MM.1S (cell line): ENCODE results near the gene LANCL2.

ENCODE experiments used
- DNase-seq: peaks from one replicate; pipeline ENCODE4 v3.0.0-alpha.2; 2015
- H2AFZ ChIP-seq: fragments of 300-600 bp; sonication (generic); 2 replicates; pipeline ENCODE4 v1.6.0; 2016; ENCODE audit warnings: antibody characterized with exemption, low read length
- H3F3A ChIP-seq: fragments of 300-600 bp; sonication (generic); 2 replicates; pipeline ENCODE4 v1.6.1; 2016; ENCODE audit warnings: mild to moderate bottlenecking, antibody characterized with exemption, low read length, moderate library complexity, mixed read lengths; ENCODE audit not compliant: insufficient read depth
- H3K27ac ChIP-seq: fragments of 300-600 bp; sonication (generic); 2 replicates; pipeline ENCODE4 v1.5.1; 2016; ENCODE audit warnings: mild to moderate bottlenecking, low read length
- H3K27me3 ChIP-seq: fragments of 300-600 bp; sonication (generic); replicated peaks from 2 replicates; pipeline ENCODE4 v1.6.0; 2016; ENCODE audit warnings: low read length; ENCODE audit not compliant: insufficient read depth
- H3K36me3 ChIP-seq: fragments of 300-600 bp; sonication (generic); replicated peaks from 2 replicates; pipeline ENCODE4 v1.6.1; 2016; ENCODE audit warnings: mild to moderate bottlenecking, low read length, mixed read lengths; ENCODE audit not compliant: insufficient read depth
- H3K4me1 ChIP-seq: fragments of 300-600 bp; sonication (generic); 2 replicates; pipeline ENCODE4 v1.6.1; 2016; ENCODE audit warnings: low read length, mixed read lengths
- H3K4me2 ChIP-seq: fragments of 300-600 bp; sonication (generic); 2 replicates; pipeline ENCODE4 v1.6.0; 2016; ENCODE audit warnings: low read depth, low read length
- H3K4me3 ChIP-seq: fragments of 300-600 bp; sonication (generic); 2 replicates; pipeline ENCODE4 v1.5.1; 2016; ENCODE audit warnings: low read length, mixed read lengths
- H3K79me2 ChIP-seq: fragments of 300-600 bp; sonication (generic); 2 replicates; pipeline ENCODE4 v1.6.1; 2016; ENCODE audit warnings: mixed run types, low read length, mixed read lengths
- H3K9ac ChIP-seq: fragments of 300-600 bp; sonication (generic); 2 replicates; pipeline ENCODE4 v1.6.1; 2016; ENCODE audit warnings: low read length, mixed read lengths
- H3K9me2 ChIP-seq: fragments of 300-600 bp; sonication (generic); replicated peaks from 2 replicates; pipeline ENCODE4 v1.6.1; 2016; ENCODE audit warnings: mild to moderate bottlenecking, low read length, mixed read lengths; ENCODE audit not compliant: insufficient read depth
- H3K9me3 ChIP-seq: fragments of 300-600 bp; sonication (generic); replicated peaks from 2 replicates; pipeline ENCODE4 v1.6.1; 2016; ENCODE audit warnings: mild to moderate bottlenecking, low read length, mixed read lengths; ENCODE audit not compliant: insufficient read depth
- H4K20me1 ChIP-seq: fragments of 300-600 bp; sonication (generic); 2 replicates; pipeline ENCODE4 v1.6.1; 2016; ENCODE audit warnings: mild to moderate bottlenecking, low read length, moderate library complexity, mixed read lengths; ENCODE audit not compliant: insufficient read depth
- CTCF ChIP-seq: fragments of 300-600 bp; sonication (generic); IDR thresholded peaks from 2 replicates; pipeline ENCODE4 v1.5.1; 2016; ENCODE audit warnings: antibody characterized with exemption, low read length, mixed read lengths
- EZH2 ChIP-seq: fragments of 300-600 bp; sonication (generic); optimal IDR thresholded peaks from 2 replicates; pipeline ENCODE3; 2017; ENCODE audit warnings: low read depth, mild to moderate bottlenecking, antibody characterized with exemption, low read length, mixed read lengths
- EZH2phosphoT487 ChIP-seq: fragments of 300-600 bp; sonication (generic); IDR thresholded peaks from 2 replicates; pipeline ENCODE4 v1.6.1; 2018; ENCODE audit warnings: antibody characterized with exemption, low read length

LANCL2 gene

GRCh38 chr7:55365675-55366460, 731 bp downstream of the LANCL2 start:
- DNase-seq = peak; percentile 96
- Histone ChIP-seq H3K36me3 (no peaks in the 10 kb centered on the region), H3K4me2 (peak overlapping the region; percentile 95), H3K9ac (peak overlapping the region; percentile 98), H3K4me3 (peak overlapping the region; percentile 85), H2AFZ (peak overlapping the region; percentile 92), H3K4me1 (peaks cover 15% of the 10 kb centered on the region), H3K79me2 (peaks cover 16% of the 10 kb centered on the region), H3K9me3 (no peaks in the 10 kb centered on the region), H3K9me2 (no peaks in the 10 kb centered on the region), H3K27ac (peak overlapping the region; percentile 89), H3K27me3 (no peaks in the 10 kb centered on the region), H4K20me1 (no peaks in the 10 kb centered on the region), H3F3A (peaks cover 6% of the 10 kb centered on the region; the same call in 1 of the 2 replicates)
- peak; percentile 19; the same call in 1 of the 2 replicates for TF ChIP-seq CTCF
- TF ChIP-seq EZH2 = no peak

GRCh38 chr7:55366461-55367070, 1.4 kb downstream of the LANCL2 start:
- no peaks in the 10 kb centered on the region for H3K27me3 ChIP-seq
- peak; percentile 16 for DNase-seq

GRCh38 chr7:55367283-55367840, 2.2 kb downstream of the LANCL2 start:
- Histone ChIP-seq H3K9ac (peak overlapping the region; percentile 98), H3K4me2 (peak overlapping the region; percentile 95), H3K79me2 (peaks cover 23% of the 10 kb centered on the region), H3K27ac (no peak overlapping the region), H2AFZ (peak overlapping the region; percentile 92), H3K4me1 (peaks cover 15% of the 10 kb centered on the region), H4K20me1 (no peaks in the 10 kb centered on the region), H3K27me3 (no peaks in the 10 kb centered on the region), H3K9me2 (no peaks in the 10 kb centered on the region), H3K9me3 (no peaks in the 10 kb centered on the region), H3F3A (peaks cover 6% of the 10 kb centered on the region; the same call in 1 of the 2 replicates), H3K36me3 (no peaks in the 10 kb centered on the region), H3K4me3 (peak overlapping the region; percentile 85)
- TF ChIP-seq CTCF = no peak
- TF ChIP-seq EZH2phosphoT487 = no peak
- TF ChIP-seq EZH2 = no peak
- DNase-seq = no peak

More at GRCh38 chr7:55366461-55367070, 1.4 kb downstream of the LANCL2 start:
- Histone ChIP-seq H3K79me2 (peaks cover 19% of the 10 kb centered on the region), H3K9me3 (no peaks in the 10 kb centered on the region), H3K4me2 (peak overlapping the region; percentile 95), H3K4me3 (peak overlapping the region; percentile 85), H4K20me1 (no peaks in the 10 kb centered on the region), H3K4me1 (peaks cover 15% of the 10 kb centered on the region), H3K9ac (peak overlapping the region; percentile 98), H3F3A (peaks cover 6% of the 10 kb centered on the region; the same call in 1 of the 2 replicates), H3K27ac (peak overlapping the region; percentile 89), H3K9me2 (no peaks in the 10 kb centered on the region), H2AFZ (peak overlapping the region; percentile 92), H3K36me3 (no peaks in the 10 kb centered on the region)
- TF ChIP-seq EZH2 (no peak), CTCF (no peak), EZH2phosphoT487 (no peak)
